ENCODE measurements around the gene PRKCH.

PRKCH gene

DNA sequence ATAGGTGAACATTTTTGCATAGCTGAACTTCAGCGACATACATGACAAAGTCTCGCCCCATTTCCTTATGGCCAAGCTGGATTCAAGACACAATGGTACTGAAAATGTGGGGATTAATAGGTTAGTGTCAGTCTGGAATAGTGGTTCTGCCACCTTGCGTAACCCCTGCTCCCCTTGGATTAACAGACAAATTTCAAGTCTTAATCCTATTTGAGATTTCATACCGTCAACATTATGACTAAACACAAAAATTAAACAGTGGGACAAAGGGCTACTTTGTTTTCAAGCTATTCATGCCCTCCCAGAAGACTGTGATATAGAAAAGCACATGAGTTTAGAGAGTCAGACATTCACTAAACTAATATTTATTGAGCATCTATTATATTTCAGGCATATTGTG is 235.1 kb downstream of the PRKCH start:
- TF ChIP-seq, protein P1, sequence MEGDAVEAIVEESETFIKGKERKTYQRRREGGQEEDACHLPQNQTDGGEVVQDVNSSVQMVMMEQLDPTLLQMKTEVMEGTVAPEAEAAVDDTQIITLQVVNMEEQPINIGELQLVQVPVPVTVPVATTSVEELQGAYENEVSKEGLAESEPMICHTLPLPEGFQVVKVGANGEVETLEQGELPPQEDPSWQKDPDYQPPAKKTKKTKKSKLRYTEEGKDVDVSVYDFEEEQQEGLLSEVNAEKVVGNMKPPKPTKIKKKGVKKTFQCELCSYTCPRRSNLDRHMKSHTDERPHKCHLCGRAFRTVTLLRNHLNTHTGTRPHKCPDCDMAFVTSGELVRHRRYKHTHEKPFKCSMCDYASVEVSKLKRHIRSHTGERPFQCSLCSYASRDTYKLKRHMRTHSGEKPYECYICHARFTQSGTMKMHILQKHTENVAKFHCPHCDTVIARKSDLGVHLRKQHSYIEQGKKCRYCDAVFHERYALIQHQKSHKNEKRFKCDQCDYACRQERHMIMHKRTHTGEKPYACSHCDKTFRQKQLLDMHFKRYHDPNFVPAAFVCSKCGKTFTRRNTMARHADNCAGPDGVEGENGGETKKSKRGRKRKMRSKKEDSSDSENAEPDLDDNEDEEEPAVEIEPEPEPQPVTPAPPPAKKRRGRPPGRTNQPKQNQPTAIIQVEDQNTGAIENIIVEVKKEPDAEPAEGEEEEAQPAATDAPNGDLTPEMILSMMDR (IDR thresholded peaks at IDR 0.05; ENCODE audit: low read depth, low read length, missing control alignments), result no peak
- DNase-seq (ENCODE audit: low read depth), result no peak
- H3K4me3 ChIP-seq (ENCODE audit: low read depth, low read length), result no peak overlapping the region
- in situ Hi-C loops (cut with HindIII; ENCODE audit: low sequenced_read_pairs), result no loop called here

DNA sequence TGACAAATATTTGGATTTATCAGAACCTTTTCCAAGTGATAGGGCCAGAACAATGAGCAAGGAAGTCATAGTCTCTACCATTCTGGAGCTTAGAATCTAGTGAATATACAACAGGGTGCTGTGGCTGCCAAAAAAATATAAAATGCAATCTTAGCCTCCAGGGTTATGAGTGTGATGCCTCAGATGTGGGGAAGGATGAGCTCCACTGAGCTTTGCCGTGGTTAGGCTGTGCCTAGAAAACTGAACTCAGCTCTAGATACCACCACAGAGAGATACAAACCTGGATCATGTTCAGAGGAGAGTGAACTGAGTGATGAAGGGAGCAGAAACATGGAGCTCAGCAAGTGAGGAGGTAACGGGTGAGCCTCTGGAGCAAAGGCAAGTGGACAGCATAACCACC is 235.9 kb downstream of the PRKCH start:
- no peak for DNase-seq (ENCODE audit: low read depth)
- no peak overlapping the region for H3K4me3 ChIP-seq (ENCODE audit: low read depth, low read length)
- TF ChIP-seq, protein P1 (IDR thresholded peaks at IDR 0.05; ENCODE audit: low read depth, low read length, missing control alignments), result no peak
- in situ Hi-C loops (cut with HindIII; ENCODE audit: low sequenced_read_pairs), result no loop called here

DNA sequence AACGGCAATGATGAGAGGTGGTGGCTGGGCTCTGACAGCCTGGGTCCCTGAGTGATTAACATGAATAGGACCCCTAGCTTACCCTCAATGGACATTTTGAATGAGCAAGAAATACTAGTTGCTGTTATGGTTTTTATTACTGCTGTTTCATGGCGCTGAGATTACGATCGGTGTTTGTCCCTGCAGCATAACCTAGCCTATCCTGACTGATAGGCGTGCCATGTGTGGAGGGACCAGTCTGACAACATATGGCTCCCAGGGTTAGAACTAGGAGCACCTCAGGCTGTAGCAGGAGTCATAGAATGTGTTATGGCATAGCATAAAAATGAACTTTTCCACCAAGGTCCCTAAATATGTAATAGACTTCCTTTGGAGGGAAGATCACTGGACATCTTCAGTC is 236.5 kb downstream of the PRKCH start:
- no peak overlapping the region for H3K4me3 ChIP-seq (ENCODE audit: low read depth, low read length)
- TF ChIP-seq, protein P1 (IDR thresholded peaks at IDR 0.05; ENCODE audit: low read depth, low read length, missing control alignments), result no peak
- DNase-seq (ENCODE audit: low read depth), result no peak
- in situ Hi-C loops (cut with HindIII; ENCODE audit: low sequenced_read_pairs), result no loop called here

DNA sequence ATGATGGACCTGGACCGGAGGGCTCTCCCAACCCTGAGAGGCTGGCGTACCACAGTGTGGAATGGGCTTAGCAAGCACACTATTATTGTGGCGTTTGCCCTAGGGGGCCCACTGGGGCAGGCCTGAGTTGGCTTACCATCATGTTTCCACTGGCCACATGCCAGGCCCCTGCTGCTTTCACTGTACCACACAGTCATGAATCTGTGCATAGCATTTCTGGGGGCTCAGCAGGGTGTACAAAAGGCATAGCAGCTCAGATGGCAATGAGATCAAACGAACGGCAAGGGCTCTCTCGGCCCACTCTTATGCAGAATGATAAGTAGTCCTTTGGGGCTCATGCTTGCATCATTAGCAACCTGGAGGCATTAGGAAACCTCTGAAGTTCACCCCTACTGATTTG is 236.9 kb downstream of the PRKCH start:
- TF ChIP-seq, protein P1 (IDR thresholded peaks at IDR 0.05; ENCODE audit: low read depth, low read length, missing control alignments), result no peak
- H3K4me3 ChIP-seq (ENCODE audit: low read depth, low read length), result no peak overlapping the region
- in situ Hi-C loops (cut with HindIII; ENCODE audit: low sequenced_read_pairs), result no loop called here
- DNase-seq (ENCODE audit: low read depth), result peak; percentile 81

DNA sequence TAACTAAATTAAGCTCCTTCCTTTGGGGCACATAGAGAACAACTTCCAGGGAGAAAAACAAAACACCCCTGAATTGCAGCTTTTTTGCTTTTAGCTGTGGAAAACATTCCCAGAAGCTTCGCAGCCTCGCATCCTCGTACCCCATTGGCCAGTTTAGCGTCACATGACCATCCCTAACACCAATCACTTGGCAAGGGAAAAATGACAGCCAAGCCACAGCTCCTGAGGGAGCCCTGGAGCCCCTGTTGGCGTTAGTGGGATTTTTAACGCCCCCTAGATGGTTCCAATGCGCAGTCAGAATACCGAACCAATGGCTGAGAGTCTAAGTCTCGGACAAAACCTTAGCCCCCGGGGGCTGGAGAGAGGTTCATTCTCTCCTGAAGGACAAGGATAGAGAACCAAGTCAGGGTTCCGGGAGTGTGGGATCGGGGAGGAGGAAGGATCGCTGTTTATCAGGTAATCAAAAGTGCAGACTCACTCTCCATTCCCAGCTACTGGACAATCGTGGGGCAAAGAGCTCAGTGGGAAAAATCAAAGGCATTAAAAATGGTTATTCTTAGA is 238.3 kb downstream of the PRKCH start:
- in situ Hi-C loops (cut with HindIII; ENCODE audit: low sequenced_read_pairs), result no loop called here

DNA sequence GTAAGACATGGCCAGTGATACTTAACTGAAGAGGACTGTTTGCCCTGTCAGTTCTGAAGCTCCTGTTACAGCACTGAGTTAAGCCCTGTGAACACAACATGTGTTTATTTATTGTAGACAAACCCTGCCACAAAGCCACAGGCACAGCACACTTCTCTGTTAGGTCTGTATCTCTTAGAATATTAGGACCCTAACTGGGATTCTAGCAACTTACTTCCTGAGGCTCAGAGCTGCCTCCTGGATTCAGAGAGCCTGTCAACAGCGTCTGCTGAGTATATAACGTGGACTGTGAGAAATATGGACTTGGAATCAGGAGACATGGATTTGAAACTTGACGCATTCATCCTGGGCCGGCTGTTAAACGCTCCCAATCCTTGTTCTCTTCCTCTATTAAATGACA is 238.9 kb downstream of the PRKCH start:
- no peak overlapping the region for H3K4me3 ChIP-seq (ENCODE audit: low read depth, low read length)
- DNase-seq (ENCODE audit: low read depth), result no peak
- in situ Hi-C loops (cut with HindIII; ENCODE audit: low sequenced_read_pairs), result no loop called here
- TF ChIP-seq, protein P1 (IDR thresholded peaks at IDR 0.05; ENCODE audit: low read depth, low read length, missing control alignments), result no peak

More for the DNA sequence above, 238.3 kb downstream of the PRKCH start:
- TF ChIP-seq, protein P1 (IDR thresholded peaks at IDR 0.05; ENCODE audit: low read depth, low read length, missing control alignments), result no peak
- no peak overlapping the region for H3K4me3 ChIP-seq (ENCODE audit: low read depth, low read length)
- no peak for DNase-seq (ENCODE audit: low read depth)

Data from astrocyte of the cerebellum (primary cell).